HG03175 (cell line): ENCODE measurements around the gene FASTKD1.
"Not testable (repeated sequence)": the region's sequence is repeated elsewhere in the genome, so short reads cannot be mapped to it uniquely, and the experiment has no call there.

Source experiments
- ATAC-seq: cut with Tn5 transposase; IDR thresholded peaks from one replicate; pipeline ENCODE4 v1.9.1; 2021; ENCODE audit warnings: mild to moderate bottlenecking, moderate library complexity; ENCODE audit not compliant: unreplicated experiment

Gene FASTKD1

GRCh38 chr2:169573160-169573973, at the start of gene FASTKD1:
FASTKD1 (minus strand) TSS chr2:169573865; CDS start chr2:169572029, 1,836 bp downstream.
- ATAC-seq, result peak; percentile 99

DNA sequence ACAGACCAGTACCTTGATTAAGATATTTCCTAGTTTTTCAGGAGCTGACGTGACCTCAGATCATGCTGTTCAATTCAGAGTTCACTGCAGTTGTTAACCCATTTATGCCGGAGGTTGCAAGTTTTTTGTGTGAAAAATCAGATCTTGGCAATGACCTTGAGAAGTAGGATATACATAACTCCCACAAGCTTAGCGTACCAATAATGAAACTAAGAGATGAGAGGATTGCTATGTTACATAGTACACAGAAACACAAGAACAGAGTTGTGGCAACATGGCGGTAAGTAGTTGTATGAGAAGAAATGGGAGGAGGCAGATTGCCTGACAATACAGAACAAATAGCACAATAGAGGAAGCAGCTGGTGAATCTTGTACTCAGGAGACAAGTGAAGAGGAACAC, 49.6 kb upstream of the FASTKD1 start:
- no peak for ATAC-seq

DNA sequence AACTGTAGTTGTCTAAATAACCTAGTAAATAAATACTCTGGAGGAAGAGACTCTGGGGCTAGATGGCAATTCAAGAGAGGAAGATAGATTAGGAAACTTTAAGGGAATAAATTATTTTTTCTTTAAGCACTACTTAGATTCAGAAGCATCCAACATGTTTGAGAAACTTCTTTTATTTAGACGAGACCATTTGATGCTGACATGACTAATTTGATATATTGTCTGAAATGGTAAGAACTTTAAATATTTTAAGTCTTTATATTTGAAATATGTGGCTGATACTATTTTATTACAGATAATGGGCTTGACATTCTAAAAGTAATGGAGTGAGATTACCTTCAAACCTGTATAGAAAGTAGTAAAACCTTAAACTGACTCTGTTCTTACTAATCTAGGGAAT, 46.8 kb upstream of the FASTKD1 start:
- no peak for ATAC-seq

GRCh38 chr2:169619946-169620345, 46.3 kb upstream of the FASTKD1 start:
- ATAC-seq, result no peak

GRCh38 chr2:169615982-169616381, 42.3 kb upstream of the FASTKD1 start:
- ATAC-seq, result not testable (repeated sequence)

DNA sequence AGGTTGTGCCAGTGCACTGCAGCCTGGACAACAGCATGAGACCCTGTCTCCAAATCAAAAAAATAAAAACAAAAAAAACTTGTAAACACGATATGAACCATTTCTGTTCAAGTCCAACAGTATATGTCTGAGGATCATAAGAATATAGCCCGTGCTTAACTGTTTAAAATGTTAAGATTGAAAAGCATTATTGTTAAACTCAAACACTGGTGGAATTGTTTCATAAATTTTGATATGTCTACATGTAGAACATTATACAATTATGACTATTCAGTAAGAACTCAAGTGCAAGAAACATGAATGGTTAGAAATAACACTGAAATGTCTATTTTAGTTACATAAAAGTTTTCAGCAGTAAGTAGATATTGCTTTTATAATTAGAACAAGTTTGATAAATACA, 40.2 kb upstream of the FASTKD1 start:
- ATAC-seq, result no peak

GRCh38 chr2:169609264-169609663, 35.6 kb upstream of the FASTKD1 start:
- ATAC-seq, result no peak

- no peak for ATAC-seq
Observed at GRCh38 chr2:169599568-169599967, 25.9 kb upstream of the FASTKD1 start.

GRCh38 chr2:169598982-169599381, 25.3 kb upstream of the FASTKD1 start:
- ATAC-seq, result no peak

- not testable (repeated sequence) for ATAC-seq
Observed at GRCh38 chr2:169596546-169596945, 22.9 kb upstream of the FASTKD1 start.

DNA sequence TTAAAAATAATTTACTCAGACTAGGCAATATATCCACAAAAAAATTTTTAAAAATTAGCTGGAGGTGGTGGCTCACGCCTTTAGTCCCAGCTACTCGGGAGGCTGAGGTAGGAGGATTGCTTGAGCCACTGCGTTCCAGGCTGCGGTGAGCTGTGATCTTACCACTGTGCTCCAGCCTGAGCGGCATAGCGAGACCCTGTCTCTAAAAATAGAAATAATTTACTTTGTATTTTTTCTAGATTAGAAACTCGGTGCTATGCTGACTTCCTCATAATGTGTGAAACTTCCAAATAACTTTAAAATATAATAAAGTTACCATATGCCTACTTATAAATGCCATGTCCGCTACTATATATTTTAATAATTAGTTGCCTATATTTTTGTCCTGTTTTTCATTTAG, 17.1 kb upstream of the FASTKD1 start:
- ATAC-seq, result no peak

GRCh38 chr2:169585673-169586072, 12.0 kb upstream of the FASTKD1 start:
- no peak for ATAC-seq

- ATAC-seq, result peak; percentile 91
Observed at GRCh38 chr2:169584005-169584877, 10.6 kb upstream of the FASTKD1 start, which contains the start of gene PPIG. PPIG (plus strand) TSS chr2:169584351; CDS start chr2:169604042, 19,691 bp downstream.

DNA sequence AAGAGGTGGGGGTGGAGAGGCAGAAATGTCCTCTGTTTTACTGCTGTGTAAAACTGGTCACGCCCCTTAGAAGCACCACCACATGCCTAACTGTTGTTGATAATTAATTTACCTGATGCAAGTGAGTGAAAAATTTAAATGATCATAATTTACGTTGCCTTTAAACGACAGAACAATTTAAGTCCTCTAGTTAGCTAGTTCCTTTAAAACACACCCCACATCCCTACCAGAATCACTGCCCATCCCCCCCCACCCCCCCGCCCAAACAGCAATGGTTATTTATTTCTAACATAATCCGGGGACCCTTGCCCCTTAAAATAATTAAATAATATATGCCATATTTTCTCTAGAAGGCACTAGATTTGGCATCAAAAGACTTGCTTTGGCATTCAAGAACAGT, 9.9 kb upstream of the FASTKD1 start:
- ATAC-seq, result no peak

DNA sequence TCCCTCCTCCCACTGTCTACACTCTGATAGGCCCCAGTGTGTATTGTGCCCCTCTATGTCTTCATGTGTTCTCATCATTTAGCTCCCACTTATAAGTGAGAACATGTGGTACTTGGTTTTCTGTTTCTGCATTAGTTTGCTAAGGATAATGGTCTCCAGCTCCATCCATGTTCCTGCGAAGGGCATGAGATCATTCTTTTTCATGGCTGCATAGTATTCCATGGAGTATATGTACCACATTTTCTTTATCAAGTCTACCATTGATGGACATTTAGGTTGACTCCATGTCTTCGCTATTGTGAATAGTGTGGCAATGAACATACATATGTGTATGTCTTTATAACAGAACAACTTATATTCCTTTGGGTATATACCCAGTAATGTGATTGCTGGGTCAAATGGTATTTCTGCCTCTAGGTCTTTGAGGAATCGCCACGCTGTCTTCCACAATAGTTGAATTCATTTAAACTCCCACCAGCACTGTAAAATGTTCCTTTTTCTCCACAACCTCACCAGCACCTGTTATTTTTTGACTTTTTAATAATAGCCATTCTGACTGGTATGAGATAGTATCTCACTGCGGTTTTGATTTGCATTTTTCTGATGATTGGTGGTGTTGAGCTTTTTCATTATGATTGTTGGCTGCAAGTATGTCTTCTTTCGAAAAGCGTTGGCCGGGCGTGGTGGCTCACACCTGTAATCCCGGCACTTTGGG, 9.0 kb upstream of the FASTKD1 start:
- ATAC-seq, result not testable (repeated sequence)

- no peak for ATAC-seq
Observed at GRCh38 chr2:169579044-169579443, 5.4 kb upstream of the FASTKD1 start.

- ATAC-seq, result not testable (repeated sequence)
Observed at GRCh38 chr2:169575264-169575663, 1.6 kb upstream of the FASTKD1 start.

- ATAC-seq, result not testable (repeated sequence)
Observed at GRCh38 chr2:169574539-169574938, 874 bp upstream of the FASTKD1 start.

DNA sequence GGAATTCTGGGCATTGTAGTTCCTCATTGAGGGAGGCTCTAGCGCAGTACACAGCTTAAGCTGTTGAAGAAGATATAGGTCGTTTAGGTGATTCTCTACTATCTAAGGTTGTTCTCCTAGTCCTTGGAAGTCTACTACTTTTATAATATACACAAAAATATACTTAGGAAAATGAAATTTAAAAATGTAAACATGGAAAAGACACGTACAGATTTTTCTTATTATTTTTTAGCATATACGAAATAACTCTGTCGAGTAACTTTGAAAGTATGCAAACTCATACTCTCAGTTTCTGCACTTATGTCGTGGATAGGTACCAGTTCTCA, 272 bp upstream of the FASTKD1 start:
- ATAC-seq, result no peak

DNA sequence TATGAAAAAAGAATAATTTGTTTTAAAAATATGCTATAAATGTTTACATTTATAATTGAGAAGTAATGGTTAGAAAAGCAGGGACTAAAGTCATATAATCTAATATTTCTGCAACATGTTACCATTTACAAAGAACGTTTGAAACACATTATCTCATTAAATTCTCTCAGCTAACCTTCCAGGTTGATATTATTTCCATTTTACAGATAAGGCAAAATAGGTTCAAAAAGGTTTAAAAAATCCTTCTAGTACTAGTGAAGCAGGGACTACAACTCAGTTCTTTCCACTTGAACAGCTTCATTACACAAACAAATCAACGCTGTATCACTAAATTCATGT, 875 bp downstream of the FASTKD1 start:
- no peak for ATAC-seq

DNA sequence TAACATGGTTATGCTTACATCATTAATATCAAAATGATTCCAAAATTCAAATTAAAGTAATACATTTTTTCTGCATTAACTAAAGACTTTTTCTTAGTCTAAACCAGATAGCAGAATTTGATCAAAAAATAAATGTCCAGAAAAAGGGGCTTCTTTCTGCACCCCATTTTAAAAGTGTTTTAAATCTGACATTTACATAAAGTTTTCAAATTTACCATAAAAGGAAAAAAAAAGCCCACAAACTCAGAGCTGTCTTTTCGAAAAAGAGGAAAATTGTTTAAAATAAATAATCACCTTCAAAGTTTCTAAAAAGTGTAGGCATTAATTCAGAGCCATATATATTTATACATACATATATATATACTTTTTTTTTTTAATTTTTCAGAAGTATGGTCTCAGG, 1.5 kb downstream of the FASTKD1 start:
- ATAC-seq, result no peak
